HepG2 (cell line): ENCODE data around the gene CSMD2. TPM values are rescaled to one million over a fixed set of nuclear protein-coding genes. Genes with fewer than 3 reads are reported as not detected.

Experiments
- ATAC-seq: fragments of 200-7000 bp; cut with Tn5 transposase; 3 replicates; pipeline ENCODE4 v1.9.1; 2020; ENCODE audit warnings: mild to moderate bottlenecking, moderate library complexity
- BruUV-seq: library from RNA; stranded (reverse); fragments of 400-500 nt; replicated peaks from 2 replicates; lab custom pipeline; 2021; lab: Mats Ljungman, UMichigan
- CTCF ChIA-PET: fragments of 300-600 bp; formaldehyde crosslinking; extraction: SDS; loops from one replicate; lab custom pipeline; 2021; ENCODE audit warnings: low total read pairs, inconsistent platforms, low intra/inter-chr PET ratio; lab: Yijun Ruan, JAX
- POLR2A ChIA-PET: fragments of 350-600 bp; sonication (Branson Sonifier 250); formaldehyde crosslinking; loops from one replicate; lab custom pipeline; 2020; ENCODE audit warnings: antibody characterized with exemption, inconsistent platforms; lab: Yijun Ruan, JAX
- DNase-seq: peaks from one replicate; pipeline ENCODE4 v3.0.0-alpha.2; 2015; ENCODE audit warnings: low spot score
- FAIRE-seq: peaks from 3 replicates; lab custom pipeline; 2011; peaks lifted over from hg19 to GRCh38; lab: Jason Lieb, UNC
- H2AFZ ChIP-seq: one replicate; pipeline ENCODE4 v1.6.1; 2011; ENCODE audit warnings: low read length, inconsistent platforms
- H3K27ac ChIP-seq: fragments of 300-600 bp; 3 replicates; pipeline ENCODE4 v1.8.0; 2011; ENCODE audit warnings: mixed run types, mild to moderate bottlenecking, mixed read lengths, low read length, inconsistent platforms; ENCODE audit not compliant: insufficient read depth; ENCODE audit errors: extremely low read length
- H3K27me3 ChIP-seq, 2 experiments: fragments of 200-600 bp in 1 of 2; 2 replicates in 1 of 2; 3 replicates in 1 of 2; pipeline versions ENCODE4 v1.6.0 to v1.8.0; 2011; ENCODE audit warnings: low read length in 2 of 2, mild to moderate bottlenecking in 2 of 2, moderate library complexity in 2 of 2, inconsistent platforms in 1 of 2; ENCODE audit not compliant: insufficient read depth in 2 of 2, control insufficient read depth in 1 of 2
- H3K36me3 ChIP-seq, 2 experiments: fragments of 200-600 bp in 1 of 2; replicated peaks in 1 of 2; 2 replicates in 1 of 2; 3 replicates in 1 of 2; pipeline versions ENCODE4 v1.5.1 to v1.8.0; 2011; ENCODE audit warnings: low read length in 2 of 2, inconsistent platforms in 1 of 2; ENCODE audit not compliant: insufficient read depth in 2 of 2, control insufficient read depth in 1 of 2
- H3K4me1 ChIP-seq: 2 replicates; pipeline ENCODE4 v1.5.1; 2012; ENCODE audit warnings: low read length, inconsistent platforms; ENCODE audit not compliant: insufficient read depth
- H3K4me2 ChIP-seq: 2 replicates; pipeline ENCODE4 v1.6.0; 2011; ENCODE audit warnings: low read depth, low read length, inconsistent platforms
- H3K4me3 ChIP-seq, 3 experiments: fragments of 200-600 bp in 1 of 3; sonication (generic), shearing (Covaris generic) in 1 of 3; replicated peaks in 1 of 3; 2 replicates each; pipeline ENCODE4 v1.5.1; 2011 to 2016; ENCODE audit warnings: low read length in 3 of 3, inconsistent platforms in 2 of 3, low read depth in 2 of 3, mild to moderate bottlenecking in 2 of 3, control low read depth in 1 of 3, mixed read lengths in 1 of 3; ENCODE audit not compliant: insufficient read depth in 1 of 3
- H3K79me2 ChIP-seq: one replicate; pipeline ENCODE4 v1.6.1; 2011; ENCODE audit warnings: low read length, inconsistent platforms; ENCODE audit not compliant: insufficient read depth
- H3K9ac ChIP-seq: 2 replicates; pipeline ENCODE4 v1.6.0; 2011; ENCODE audit warnings: mild to moderate bottlenecking, low read depth, low read length, inconsistent platforms; ENCODE audit not compliant: insufficient read depth
- H3K9me3 ChIP-seq: 2 replicates; pipeline ENCODE4 v1.5.1; 2012; ENCODE audit warnings: mild to moderate bottlenecking, low read length
- H4K20me1 ChIP-seq: 2 replicates; pipeline ENCODE4 v1.6.0; 2011; ENCODE audit warnings: inconsistent platforms, mild to moderate bottlenecking, low read length, moderate library complexity; ENCODE audit not compliant: insufficient read depth
- HNF4A ChIP-seq: sonication (generic); formaldehyde crosslinking; IDR thresholded peaks from 2 replicates; pipeline ENCODE4 v1.4.0; 2020; ENCODE audit warnings: missing genetic modification reagents
- PAF1 ChIP-seq: IDR thresholded peaks from 2 replicates; pipeline ENCODE4 v1.6.1; 2016; ENCODE audit warnings: missing genetic modification reagents, missing compliant biosample characterization
- POLR2A ChIP-seq, 2 experiments: IDR thresholded peaks; 2 replicates each; pipeline ENCODE4 v1.6.1; 2011; ENCODE audit warnings: low read depth in 2 of 2, low read length in 2 of 2, mild to moderate bottlenecking in 1 of 2, moderate library complexity in 1 of 2; ENCODE audit not compliant: insufficient read depth in 1 of 2
- ZBTB7B ChIP-seq: sonication (generic); formaldehyde crosslinking; IDR thresholded peaks from 2 replicates; pipeline ENCODE4 v1.4.0; 2020; ENCODE audit warnings: missing genetic modification reagents
- ZNF260 ChIP-seq: sonication (generic); formaldehyde crosslinking; IDR thresholded peaks from 2 replicates; pipeline ENCODE4 v1.4.0; 2020; ENCODE audit warnings: missing genetic modification reagents, low read depth, mild to moderate bottlenecking, borderline replicate concordance
- ZNF839 ChIP-seq: sonication (generic); formaldehyde crosslinking; IDR thresholded peaks from 2 replicates; pipeline ENCODE4 v1.4.0; 2020; ENCODE audit warnings: missing genetic modification reagents, mild to moderate bottlenecking, borderline replicate concordance
- WGBS: methylation state at CpG from one replicate; pipeline ENCODE4 v1.1.6; 2017; ENCODE audit warnings: low lambda C conversion rate; 5-methylcytosine and 5-hydroxymethylcytosine counted together
- in situ Hi-C: cut with HindIII; loops from 2 replicates; pipeline ENCODE4 v1.10.0; 2017; ENCODE audit warnings: low pct_unique_long_range_greater_than_20kb; ENCODE audit not compliant: extremely low pct_ligation_motif_present
- intact Hi-C: fragments of 100-400 bp; cut with micrococcal nuclease; formaldehyde crosslinking; loops from one replicate; pipeline ENCODE4 v1.10.0; 2022; ENCODE audit not compliant: unreplicated experiment
- polyA plus RNA-seq, 8 experiments: library from polyadenylated mRNA; depleted of rRNA in 3 of 8; stranded (reverse) in 7 of 8; unstranded in 1 of 8; fragments of >200 nt; fragmentation: Illumina TruSeq in 4 of 8; extraction: Trizol in 4 of 8; gene quantifications; 2 replicates each; pipeline versions ENCODE4 v1.2.1 to v1.2.3, GENCODE V29; 2011 to 2016; ENCODE audit warnings: low read depth in 4 of 8, missing spikeins in 1 of 8, mixed read lengths in 1 of 8; ENCODE audit not compliant: insufficient read depth in 1 of 8
- total RNA-seq, 5 experiments: library from RNA; depleted of rRNA; stranded (reverse); fragments of >200 nt; fragmentation: Illumina TruSeq; extraction: Trizol; gene quantifications; 2 replicates each; pipeline ENCODE4 v1.2.3, GENCODE V29; 2016; ENCODE audit warnings: low read depth in 1 of 5
- TF ChIP-seq, protein P1 (sequence below): sonication (generic); formaldehyde crosslinking; IDR thresholded peaks from 2 replicates; pipeline ENCODE4 v1.4.0; 2020; ENCODE audit warnings: low read depth, mild to moderate bottlenecking, missing genetic modification reagents
- TF ChIP-seq, protein P2 (sequence below): sonication (generic); formaldehyde crosslinking; IDR thresholded peaks from 2 replicates; pipeline ENCODE4 v1.5.0; 2020; ENCODE audit warnings: missing genetic modification reagents
- TF ChIP-seq, protein P3 (sequence below): sonication (generic); formaldehyde crosslinking; IDR thresholded peaks from 2 replicates; pipeline ENCODE4 v1.9.0; 2021; ENCODE audit warnings: missing genetic modification reagents, mild to moderate bottlenecking, borderline replicate concordance
- TF ChIP-seq, protein P4 (sequence below): sonication (generic); formaldehyde crosslinking; IDR thresholded peaks from 2 replicates; pipeline ENCODE4 v1.4.0; 2020; ENCODE audit warnings: missing genetic modification reagents, borderline replicate concordance

The CSMD2 gene
- total and polyA plus RNA-seq, 2 of the 13 experiments (the other 11 are each of a cell fraction or from before 2014, with no cell fraction given): not detected

DNA sequence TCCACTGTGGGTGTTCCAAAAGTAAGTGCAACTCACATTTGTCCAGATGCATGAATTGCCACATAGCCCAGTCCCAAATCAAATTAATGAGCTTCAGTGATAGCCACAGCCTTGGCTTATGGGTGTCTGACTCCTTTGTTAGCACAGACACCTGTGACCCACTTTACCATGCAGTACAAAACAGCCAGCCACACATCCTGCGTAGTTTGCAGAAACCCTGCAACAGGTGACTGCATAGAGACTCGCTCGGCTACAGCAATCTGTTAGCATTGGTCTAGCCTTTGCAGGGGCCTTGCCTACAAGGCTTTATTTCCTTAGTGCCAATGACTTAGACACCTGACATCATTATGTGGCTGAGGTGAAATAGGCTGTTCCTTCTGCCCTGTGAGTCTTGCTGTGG is 135.5 kb downstream of the CSMD2 start:
- Histone ChIP-seq H3K36me3 (no peaks in the 10 kb centered on the region), H3K79me2 (no peaks in the 10 kb centered on the region), H2AFZ (no peak overlapping the region), H3K4me3 (no peak overlapping the region), H3K4me1 (no peaks in the 10 kb centered on the region), H3K9me3 (no peaks in the 10 kb centered on the region), H3K4me2 (no peak overlapping the region), H3K9ac (no peak overlapping the region), H3K27me3 (no peaks in the 10 kb centered on the region; a peak in 1 of 5 replicates), H3K27ac (no peak overlapping the region), H4K20me1 (no peaks in the 10 kb centered on the region)
- intact Hi-C loops: no loop called here
- ChIA-PET CTCF (no interaction called here), POLR2A (no interaction called here)
- no TSS peak for BruUV-seq
- ATAC-seq (no peak), DNase-seq (no peak), FAIRE-seq (no peak)
- WGBS: 50% methylated on average over 2 of the region's 3 CpGs
- TF ChIP-seq, protein P1, sequence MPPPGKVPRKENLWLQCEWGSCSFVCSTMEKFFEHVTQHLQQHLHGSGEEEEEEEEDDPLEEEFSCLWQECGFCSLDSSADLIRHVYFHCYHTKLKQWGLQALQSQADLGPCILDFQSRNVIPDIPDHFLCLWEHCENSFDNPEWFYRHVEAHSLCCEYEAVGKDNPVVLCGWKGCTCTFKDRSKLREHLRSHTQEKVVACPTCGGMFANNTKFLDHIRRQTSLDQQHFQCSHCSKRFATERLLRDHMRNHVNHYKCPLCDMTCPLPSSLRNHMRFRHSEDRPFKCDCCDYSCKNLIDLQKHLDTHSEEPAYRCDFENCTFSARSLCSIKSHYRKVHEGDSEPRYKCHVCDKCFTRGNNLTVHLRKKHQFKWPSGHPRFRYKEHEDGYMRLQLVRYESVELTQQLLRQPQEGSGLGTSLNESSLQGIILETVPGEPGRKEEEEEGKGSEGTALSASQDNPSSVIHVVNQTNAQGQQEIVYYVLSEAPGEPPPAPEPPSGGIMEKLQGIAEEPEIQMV (CRISPR knock-in tag): no peak
- TF ChIP-seq POLR2A (IDR thresholded peaks at IDR 0.05; ENCODE audit: insufficient read depth in 1 of 2, low read depth in 2 of 2, low read length in 2 of 2) (no peak), ZBTB7B (CRISPR knock-in tag) (no peak), ZNF260 (CRISPR knock-in tag) (no peak), HNF4A (CRISPR knock-in tag) (no peak), ZNF839 (no peak), PAF1 (no peak)
- TF ChIP-seq, protein P2, sequence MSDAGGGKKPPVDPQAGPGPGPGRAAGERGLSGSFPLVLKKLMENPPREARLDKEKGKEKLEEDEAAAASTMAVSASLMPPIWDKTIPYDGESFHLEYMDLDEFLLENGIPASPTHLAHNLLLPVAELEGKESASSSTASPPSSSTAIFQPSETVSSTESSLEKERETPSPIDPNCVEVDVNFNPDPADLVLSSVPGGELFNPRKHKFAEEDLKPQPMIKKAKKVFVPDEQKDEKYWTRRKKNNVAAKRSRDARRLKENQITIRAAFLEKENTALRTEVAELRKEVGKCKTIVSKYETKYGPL (CRISPR knock-in tag): no peak
- TF ChIP-seq, protein P3, sequence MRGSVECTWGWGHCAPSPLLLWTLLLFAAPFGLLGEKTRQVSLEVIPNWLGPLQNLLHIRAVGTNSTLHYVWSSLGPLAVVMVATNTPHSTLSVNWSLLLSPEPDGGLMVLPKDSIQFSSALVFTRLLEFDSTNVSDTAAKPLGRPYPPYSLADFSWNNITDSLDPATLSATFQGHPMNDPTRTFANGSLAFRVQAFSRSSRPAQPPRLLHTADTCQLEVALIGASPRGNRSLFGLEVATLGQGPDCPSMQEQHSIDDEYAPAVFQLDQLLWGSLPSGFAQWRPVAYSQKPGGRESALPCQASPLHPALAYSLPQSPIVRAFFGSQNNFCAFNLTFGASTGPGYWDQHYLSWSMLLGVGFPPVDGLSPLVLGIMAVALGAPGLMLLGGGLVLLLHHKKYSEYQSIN (CRISPR knock-in tag): no peak
- TF ChIP-seq, protein P4, sequence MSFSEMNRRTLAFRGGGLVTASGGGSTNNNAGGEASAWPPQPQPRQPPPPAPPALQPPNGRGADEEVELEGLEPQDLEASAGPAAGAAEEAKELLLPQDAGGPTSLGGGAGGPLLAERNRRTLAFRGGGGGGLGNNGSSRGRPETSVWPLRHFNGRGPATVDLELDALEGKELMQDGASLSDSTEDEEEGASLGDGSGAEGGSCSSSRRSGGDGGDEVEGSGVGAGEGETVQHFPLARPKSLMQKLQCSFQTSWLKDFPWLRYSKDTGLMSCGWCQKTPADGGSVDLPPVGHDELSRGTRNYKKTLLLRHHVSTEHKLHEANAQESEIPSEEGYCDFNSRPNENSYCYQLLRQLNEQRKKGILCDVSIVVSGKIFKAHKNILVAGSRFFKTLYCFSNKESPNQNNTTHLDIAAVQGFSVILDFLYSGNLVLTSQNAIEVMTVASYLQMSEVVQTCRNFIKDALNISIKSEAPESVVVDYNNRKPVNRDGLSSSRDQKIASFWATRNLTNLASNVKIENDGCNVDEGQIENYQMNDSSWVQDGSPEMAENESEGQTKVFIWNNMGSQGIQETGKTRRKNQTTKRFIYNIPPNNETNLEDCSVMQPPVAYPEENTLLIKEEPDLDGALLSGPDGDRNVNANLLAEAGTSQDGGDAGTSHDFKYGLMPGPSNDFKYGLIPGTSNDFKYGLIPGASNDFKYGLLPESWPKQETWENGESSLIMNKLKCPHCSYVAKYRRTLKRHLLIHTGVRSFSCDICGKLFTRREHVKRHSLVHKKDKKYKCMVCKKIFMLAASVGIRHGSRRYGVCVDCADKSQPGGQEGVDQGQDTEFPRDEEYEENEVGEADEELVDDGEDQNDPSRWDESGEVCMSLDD (CRISPR knock-in tag): no peak
- in situ Hi-C loops: no loop called here
